H7 (cell line): ENCODE data around the gene SLC29A1. TPM values are rescaled to one million over a fixed set of nuclear protein-coding genes. Genes with fewer than 3 reads are reported as not detected.
A peak's percentile ranks its signal among the peaks of the same experiment; 100 is the strongest.

Source experiments
- DNase-seq: peaks from one replicate; pipeline ENCODE4 v3.0.0; 2012
- H3K27me3 ChIP-seq: 2 replicates; pipeline ENCODE4 v1.6.0; 2011; ENCODE audit warnings: mild to moderate bottlenecking, low read length; ENCODE audit not compliant: control insufficient read depth, insufficient read depth
- H3K36me3 ChIP-seq: replicated peaks from 2 replicates; pipeline ENCODE4 v1.5.1; 2011; ENCODE audit warnings: low read length; ENCODE audit not compliant: control insufficient read depth, insufficient read depth
- H3K4me3 ChIP-seq: 2 replicates; pipeline ENCODE4 v1.5.1; 2011; ENCODE audit warnings: low read depth, mild to moderate bottlenecking, control low read depth, low read length, moderate library complexity; ENCODE audit not compliant: insufficient read depth
- total RNA-seq: library from RNA; depleted of rRNA; stranded (reverse); fragments of >200 nt; shearing (Covaris generic); gene quantifications from 2 replicates; pipeline ENCODE4 v1.2.3, GENCODE V29; 2014; rRNA removed

Gene SLC29A1
- total RNA-seq, 1 experiment from 2014 or later: 68.6 TPM

DNA sequence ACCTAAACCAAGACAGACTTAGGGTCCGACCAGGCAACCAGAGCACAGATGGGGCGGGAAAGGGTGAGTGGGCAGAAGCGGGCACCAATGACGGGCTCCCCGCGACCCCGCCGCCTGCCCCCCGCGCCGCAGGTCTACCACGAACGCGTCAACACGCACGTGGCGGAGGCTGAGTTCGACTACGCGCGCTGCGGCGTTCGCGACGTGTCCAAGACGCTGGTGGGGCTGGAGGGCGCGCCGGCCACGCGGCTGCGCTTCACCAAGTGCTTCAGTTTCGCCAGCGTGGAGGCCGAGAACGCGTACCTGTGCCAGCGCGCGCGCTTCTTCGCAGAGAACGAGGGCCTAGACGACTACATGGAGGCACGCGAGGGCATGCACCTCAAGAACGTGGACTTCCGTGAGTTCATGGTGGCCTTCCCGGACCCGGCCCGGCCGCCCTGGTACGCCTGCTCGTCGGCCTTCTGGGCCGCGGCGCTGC is 51.9 kb downstream of the SLC29A1 start:
- Histone ChIP-seq H3K36me3 (no peaks in the 10 kb centered on the region), H3K4me3 (no peak overlapping the region), H3K27me3 (peaks cover 25% of the 10 kb centered on the region; the same call in 1 of the 2 replicates)
- peak; percentile 57 for DNase-seq

GRCh38 chr6:44275749-44276648 is 52.6 kb downstream of the SLC29A1 start:
- H3K36me3 ChIP-seq: no peaks in the 10 kb centered on the region
- H3K27me3 ChIP-seq: peaks cover 24% of the 10 kb centered on the region; the same call in 1 of the 2 replicates
- peak; percentile 86 for DNase-seq
- H3K4me3 ChIP-seq: no peak overlapping the region

GRCh38 chr6:44276667-44277640 is 53.6 kb downstream of the SLC29A1 start:
- H3K27me3 ChIP-seq: peaks cover 18% of the 10 kb centered on the region; the same call in 1 of the 2 replicates
- DNase-seq: no peak
- H3K36me3 ChIP-seq: no peaks in the 10 kb centered on the region
- no peak overlapping the region for H3K4me3 ChIP-seq

DNA sequence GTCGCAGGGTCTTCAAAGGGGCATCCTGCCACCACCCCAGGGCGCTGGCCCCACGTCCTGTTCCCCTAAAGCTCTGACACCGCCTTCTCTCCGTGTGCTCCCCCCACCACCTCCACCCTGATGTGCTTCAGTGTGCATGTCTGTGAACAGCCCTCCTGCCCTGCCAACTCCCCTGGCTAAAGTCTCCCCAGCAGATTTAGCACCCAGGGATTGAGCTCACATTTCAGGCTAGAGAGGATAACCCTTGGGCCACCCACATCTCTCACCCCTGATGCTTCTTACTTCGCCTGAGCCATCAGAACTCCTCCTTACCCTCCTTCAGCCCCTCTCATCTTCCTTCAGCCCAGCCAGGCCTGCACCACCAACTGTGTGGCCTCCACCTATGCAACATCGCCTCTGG is 54.4 kb downstream of the SLC29A1 start:
- no peak overlapping the region for H3K4me3 ChIP-seq
- H3K36me3 ChIP-seq: no peaks in the 10 kb centered on the region
- DNase-seq: no peak
- H3K27me3 ChIP-seq: peaks cover 18% of the 10 kb centered on the region; the same call in 1 of the 2 replicates

DNA sequence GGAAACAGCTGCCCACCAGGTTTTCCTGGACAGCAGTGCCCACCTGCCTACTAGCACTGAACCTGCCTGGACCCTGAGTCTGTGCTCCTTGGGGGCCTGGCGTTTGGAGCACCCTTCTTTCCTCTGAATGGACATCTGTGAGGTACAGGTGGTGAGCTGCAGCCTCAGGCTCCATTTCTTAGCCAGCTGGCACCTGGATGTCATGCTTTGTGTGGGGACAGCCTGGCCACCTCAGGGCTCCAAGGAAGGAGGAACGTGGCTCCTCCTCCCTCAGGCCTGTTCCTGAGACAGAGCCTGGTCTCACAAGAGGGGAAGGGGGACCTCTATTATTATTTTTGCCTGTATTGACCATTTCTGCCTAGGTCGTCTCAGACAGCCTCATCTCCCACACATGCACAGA is 54.9 kb downstream of the SLC29A1 start:
- Histone ChIP-seq H3K36me3 (no peaks in the 10 kb centered on the region), H3K27me3 (peaks cover 20% of the 10 kb centered on the region; the same call in 1 of the 2 replicates), H3K4me3 (no peak overlapping the region)
- no peak for DNase-seq

GRCh38 chr6:44278774-44279697 is 55.6 kb downstream of the SLC29A1 start:
- peaks cover 20% of the 10 kb centered on the region; the same call in 1 of the 2 replicates for H3K27me3 ChIP-seq
- H3K4me3 ChIP-seq: no peak overlapping the region
- no peaks in the 10 kb centered on the region for H3K36me3 ChIP-seq
- DNase-seq: no peak

Other genes with a start within 250 kb of the SLC29A1 start
- 91.0 and 92.0 TPM in 2 replicates for gene MRPL14, start 96.1 kb upstream of the SLC29A1 start, total RNA-seq
- gene TMEM63B, start 96.0 kb upstream of the SLC29A1 start, total RNA-seq: 24.9 and 36.2 TPM in 2 replicates
- 1.0 and 2.0 TPM in 2 replicates for gene CAPN11, start 64.8 kb upstream of the SLC29A1 start, total RNA-seq
- 5.2 and 6.0 TPM in 2 replicates for gene MYMX, start 6.7 kb upstream of the SLC29A1 start, total RNA-seq
- 1,821 and 1,973 TPM in 2 replicates for gene HSP90AB1, start 23.5 kb downstream of the SLC29A1 start, total RNA-seq
- 27.2 and 28.7 TPM in 2 replicates for gene SLC35B2, start 33.9 kb downstream of the SLC29A1 start, total RNA-seq
- gene NFKBIE, start 42.0 kb downstream of the SLC29A1 start, total RNA-seq: 9.7 and 12.3 TPM in 2 replicates
- gene TMEM151B, start 46.9 kb downstream of the SLC29A1 start, total RNA-seq: 0.70 and 0.83 TPM in 2 replicates
- 25.5 and 28.3 TPM in 2 replicates for gene AARS2, start 89.8 kb downstream of the SLC29A1 start, total RNA-seq
- not detected in 2 replicates for gene SPATS1, start 119.1 kb downstream of the SLC29A1 start, total RNA-seq
- 22.1 and 28.6 TPM in 2 replicates for gene CDC5L, start 164.1 kb downstream of the SLC29A1 start, total RNA-seq